ENCODE data around the gene GIPC2. TPM values are rescaled to one million over a fixed set of nuclear protein-coding genes. Genes with fewer than 3 reads are reported as not detected.

The GIPC2 gene
- total and polyA plus RNA-seq, 2 donors (not counting 1 experiment from before 2014, with no cell fraction given): 0.50 to 0.56 TPM

- no peak for DNase-seq (ENCODE audit: low read depth in 2 of 2)
- no peaks in the 10 kb centered on the region for H3K9me3 ChIP-seq (ENCODE audit: control insufficient read depth, insufficient read depth, low read depth, low read length)
- no peak overlapping the region for H3K9ac ChIP-seq (ENCODE audit: insufficient read depth, low read length)
- no peak overlapping the region for H3K27ac ChIP-seq (ENCODE audit: insufficient read depth, low read length)
- H2AFZ ChIP-seq (ENCODE audit: low read length): no peak overlapping the region
- peaks cover 5% of the 10 kb centered on the region for H3K4me1 ChIP-seq (ENCODE audit: control insufficient read depth, extremely low read depth, insufficient read depth, low read length)
- H3K4me3 ChIP-seq (replicated peaks in 1 of 4; ENCODE audit: control extremely low read depth in 1 of 4, insufficient read depth in 1 of 4, low read depth in 3 of 4, low read length in 4 of 4): no peak overlapping the region
- no peaks in the 10 kb centered on the region for H3K36me3 ChIP-seq (ENCODE audit: control insufficient read depth, insufficient read depth, low read length)
- TF ChIP-seq CTCF (conservative IDR thresholded peaks at IDR 0.05 in 1 of 2, IDR thresholded peaks at IDR 0.05 in 1 of 2; ENCODE audit: low read depth in 1 of 2, low read length in 2 of 2) (no peak), EZH2 (IDR thresholded peaks at IDR 0.05; ENCODE audit: low read length, missing control alignments) (no peak)
- no peaks in the 10 kb centered on the region for H4K20me1 ChIP-seq (ENCODE audit: control insufficient read depth, extremely low read depth, insufficient read depth, low read length)
- H3K79me2 ChIP-seq (ENCODE audit: control insufficient read depth, insufficient read depth, low read length): no peaks in the 10 kb centered on the region
- H3K27me3 ChIP-seq (ENCODE audit: control insufficient read depth, insufficient read depth, low read length): no peaks in the 10 kb centered on the region
- H3K4me2 ChIP-seq (ENCODE audit: extremely low read depth, insufficient read depth, low read length): no peak overlapping the region
These were observed 40.9 kb downstream of the GIPC2 start for GRCh38 chr1:78086697-78087096.

GRCh38 chr1:78088015-78088414, 42.2 kb downstream of the GIPC2 start:
- Histone ChIP-seq H3K36me3 (ENCODE audit: control insufficient read depth, insufficient read depth, low read length) (no peaks in the 10 kb centered on the region), H3K9me3 (ENCODE audit: control insufficient read depth, insufficient read depth, low read depth, low read length) (no peaks in the 10 kb centered on the region), H3K9ac (ENCODE audit: insufficient read depth, low read length) (no peak overlapping the region), H3K4me3 (replicated peaks in 1 of 4; ENCODE audit: control extremely low read depth in 1 of 4, insufficient read depth in 1 of 4, low read depth in 3 of 4, low read length in 4 of 4) (no peak overlapping the region), H3K27ac (ENCODE audit: insufficient read depth, low read length) (no peak overlapping the region), H2AFZ (ENCODE audit: low read length) (no peak overlapping the region), H3K4me2 (ENCODE audit: extremely low read depth, insufficient read depth, low read length) (no peak overlapping the region), H3K79me2 (ENCODE audit: control insufficient read depth, insufficient read depth, low read length) (no peaks in the 10 kb centered on the region), H4K20me1 (ENCODE audit: control insufficient read depth, extremely low read depth, insufficient read depth, low read length) (no peaks in the 10 kb centered on the region), H3K27me3 (ENCODE audit: control insufficient read depth, insufficient read depth, low read length) (no peaks in the 10 kb centered on the region), H3K4me1 (ENCODE audit: control insufficient read depth, extremely low read depth, insufficient read depth, low read length) (peaks cover 2% of the 10 kb centered on the region)
- TF ChIP-seq EZH2 (IDR thresholded peaks at IDR 0.05; ENCODE audit: low read length, missing control alignments) (no peak), CTCF (conservative IDR thresholded peaks at IDR 0.05 in 1 of 2, IDR thresholded peaks at IDR 0.05 in 1 of 2; ENCODE audit: low read depth in 1 of 2, low read length in 2 of 2) (no peak)
- DNase-seq (ENCODE audit: low read depth in 2 of 2): no peak

GRCh38 chr1:78088486-78088885, 42.7 kb downstream of the GIPC2 start:
- Histone ChIP-seq H3K9me3 (ENCODE audit: control insufficient read depth, insufficient read depth, low read depth, low read length) (no peaks in the 10 kb centered on the region), H3K4me1 (ENCODE audit: control insufficient read depth, extremely low read depth, insufficient read depth, low read length) (peaks cover 2% of the 10 kb centered on the region)
- TF ChIP-seq CTCF (conservative IDR thresholded peaks at IDR 0.05 in 1 of 2, IDR thresholded peaks at IDR 0.05 in 1 of 2; ENCODE audit: low read depth in 1 of 2, low read length in 2 of 2): no peak
- no peak for TF ChIP-seq EZH2 (IDR thresholded peaks at IDR 0.05; ENCODE audit: low read length, missing control alignments)

More at GRCh38 chr1:78088486-78088885, 42.7 kb downstream of the GIPC2 start:
- Histone ChIP-seq H3K79me2 (ENCODE audit: control insufficient read depth, insufficient read depth, low read length) (no peaks in the 10 kb centered on the region), H3K4me3 (replicated peaks in 1 of 4; ENCODE audit: control extremely low read depth in 1 of 4, insufficient read depth in 1 of 4, low read depth in 3 of 4, low read length in 4 of 4) (no peak overlapping the region), H3K9ac (ENCODE audit: insufficient read depth, low read length) (no peak overlapping the region), H3K4me2 (ENCODE audit: extremely low read depth, insufficient read depth, low read length) (no peak overlapping the region), H4K20me1 (ENCODE audit: control insufficient read depth, extremely low read depth, insufficient read depth, low read length) (no peaks in the 10 kb centered on the region), H2AFZ (ENCODE audit: low read length) (no peak overlapping the region), H3K36me3 (ENCODE audit: control insufficient read depth, insufficient read depth, low read length) (no peaks in the 10 kb centered on the region), H3K27ac (ENCODE audit: insufficient read depth, low read length) (no peak overlapping the region), H3K27me3 (ENCODE audit: control insufficient read depth, insufficient read depth, low read length) (no peaks in the 10 kb centered on the region)
- no peak for DNase-seq (ENCODE audit: low read depth in 2 of 2)

Data from fibroblast of lung (primary cell).